Right cardiac atrium (tissue), 5 donors: ENCODE data around the gene COL12A1. TPM values are rescaled to one million over a fixed set of nuclear protein-coding genes. Genes with fewer than 3 reads are reported as not detected.
A peak's percentile ranks its signal among the peaks of the same experiment; 100 is the strongest.

Source experiments
- ATAC-seq, 2 donors: fragments of 200-7000 bp; cut with Tn5 transposase; one replicate each; pipeline versions ENCODE4 v1.8.0 to v1.9.1; 2020; ENCODE audit warnings: moderate library complexity in 2 of 2, mild to moderate bottlenecking in 1 of 2
- DNase-seq, 3 donors: peaks; one replicate each; pipeline ENCODE4 v3.0.0-alpha.2; 2020
- H3K27ac ChIP-seq: one replicate; pipeline ENCODE4 v1.5.1; 2013; ENCODE audit warnings: mild to moderate bottlenecking, low read length, control low read depth, moderate library complexity
- H3K27me3 ChIP-seq: one replicate; pipeline ENCODE4 v1.6.1; 2013; ENCODE audit not compliant: control insufficient read depth, insufficient read depth
- H3K4me1 ChIP-seq: one replicate; pipeline ENCODE4 v1.6.1; 2013; ENCODE audit warnings: low read length; ENCODE audit not compliant: control insufficient read depth, insufficient read depth
- H3K4me3 ChIP-seq: one replicate; pipeline ENCODE4 v1.5.1; 2013; ENCODE audit warnings: low read length, control low read depth
- H3K9me3 ChIP-seq: one replicate; pipeline ENCODE4 v1.6.1; 2013; ENCODE audit warnings: low read length; ENCODE audit not compliant: control insufficient read depth
- WGBS: extraction: QIAGEN DNeasy Blood & Tissue Kit; methylation state at CpG from one replicate; pipeline ENCODE4 v1.1.7; 2013; 5-methylcytosine and 5-hydroxymethylcytosine counted together
- intact Hi-C, 4 donors: fragments of 100-400 bp; cut with DNase I; formaldehyde crosslinking; loops; one replicate each; pipeline versions ENCODE4 v1.11.0 to v1.14.0; 2022 to 2023
- polyA plus RNA-seq: library from polyadenylated mRNA; stranded (reverse); fragments of 200-250 nt; gene quantifications from one replicate; pipeline ENCODE4 v1.2.3, GENCODE V29; 2013
- total RNA-seq, 4 donors: library from RNA; stranded (reverse); fragmentation: NEBNext Ultra II Directional; extraction: Animal tissue kit (Norgen Biotek cat#: 25700); gene quantifications; one replicate each; pipeline ENCODE4 v1.2.1, GENCODE V29; 2021
- donor health status: healthy with polysubstance abuse.
- donor health status: DM: no; HTN: yes; CAD: no.
- donor health status: DM: no; HTN: no; CAD: no.
- donor health status: DM: no; HTN: yes; CAD: no; lungs with severe emphysema.
- donor health status: DM: yes; HTN: yes; CAD: no.

Gene COL12A1
- total and polyA plus RNA-seq, 5 donors: 5.4 to 29.6 (median 8.1) TPM

- H3K27me3 ChIP-seq: no peaks in the 10 kb centered on the region
- DNase-seq (no peak), ATAC-seq (no peak)
- 76% methylated on average over 8 of the region's 8 CpGs for WGBS
- no peaks in the 10 kb centered on the region for H3K4me1 ChIP-seq
- intact Hi-C loops: no loop called here
- no peak overlapping the region for H3K4me3 ChIP-seq
- H3K9me3 ChIP-seq: no peaks in the 10 kb centered on the region
- no peak overlapping the region for H3K27ac ChIP-seq
These were observed 49.5 kb downstream of the COL12A1 start for GRCh38 chr6:75156186-75156878.

DNA sequence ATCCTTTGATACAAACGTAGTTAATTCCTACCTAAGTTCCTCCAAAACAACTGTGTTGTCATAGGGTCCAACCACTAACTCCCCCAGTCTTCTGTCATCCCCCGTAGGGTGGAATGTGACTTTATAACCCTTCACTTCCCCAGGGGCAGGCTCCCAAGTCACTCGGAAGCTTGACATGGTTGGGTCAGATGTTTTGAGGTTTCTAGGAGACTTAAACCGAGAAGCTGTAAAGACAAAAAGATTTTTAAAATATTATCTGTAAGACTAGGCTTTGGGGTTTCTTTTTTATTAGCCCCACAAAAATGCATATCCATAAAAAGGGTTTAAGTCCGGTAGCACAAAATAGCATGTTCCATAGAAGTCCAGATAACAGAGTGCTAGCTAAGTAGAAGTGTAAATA lies 50.2 kb downstream of the COL12A1 start:
- Histone ChIP-seq H3K4me1 (no peaks in the 10 kb centered on the region), H3K4me3 (no peak overlapping the region), H3K9me3 (no peaks in the 10 kb centered on the region), H3K27me3 (no peaks in the 10 kb centered on the region), H3K27ac (no peak overlapping the region)
- no peak for ATAC-seq
- intact Hi-C loops: no loop called here
- WGBS: 53% methylated on average over 5 of the region's 5 CpGs
- no peak for DNase-seq

DNA sequence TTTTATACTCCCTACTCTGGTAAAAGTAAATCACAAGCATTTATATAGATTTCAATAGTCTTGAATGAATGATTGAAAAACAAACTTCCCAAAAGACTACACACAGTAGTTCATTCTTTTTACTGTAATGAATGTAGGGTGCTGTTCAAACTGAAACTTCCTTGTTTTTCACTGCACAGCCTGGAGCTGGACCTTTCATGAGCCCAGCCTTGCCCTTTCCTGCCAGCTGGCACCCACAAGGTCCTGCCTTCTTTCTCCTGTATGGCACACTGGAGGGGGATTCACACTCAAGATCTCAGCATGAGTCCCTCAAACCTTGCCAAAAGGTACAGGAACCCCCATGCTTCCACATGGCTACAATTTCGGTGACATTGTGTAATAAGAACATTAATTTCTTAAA lies 50.9 kb downstream of the COL12A1 start:
- ATAC-seq: no peak
- H3K27ac ChIP-seq: no peak overlapping the region
- peak in 1 of 3 donors; percentile 29 for DNase-seq
- WGBS: 95% methylated on average over 1 of the region's 1 CpG
- intact Hi-C loops: no loop called here
- no peaks in the 10 kb centered on the region for H3K4me1 ChIP-seq
- no peak overlapping the region for H3K4me3 ChIP-seq
- H3K27me3 ChIP-seq: no peaks in the 10 kb centered on the region
- H3K9me3 ChIP-seq: no peaks in the 10 kb centered on the region

DNA sequence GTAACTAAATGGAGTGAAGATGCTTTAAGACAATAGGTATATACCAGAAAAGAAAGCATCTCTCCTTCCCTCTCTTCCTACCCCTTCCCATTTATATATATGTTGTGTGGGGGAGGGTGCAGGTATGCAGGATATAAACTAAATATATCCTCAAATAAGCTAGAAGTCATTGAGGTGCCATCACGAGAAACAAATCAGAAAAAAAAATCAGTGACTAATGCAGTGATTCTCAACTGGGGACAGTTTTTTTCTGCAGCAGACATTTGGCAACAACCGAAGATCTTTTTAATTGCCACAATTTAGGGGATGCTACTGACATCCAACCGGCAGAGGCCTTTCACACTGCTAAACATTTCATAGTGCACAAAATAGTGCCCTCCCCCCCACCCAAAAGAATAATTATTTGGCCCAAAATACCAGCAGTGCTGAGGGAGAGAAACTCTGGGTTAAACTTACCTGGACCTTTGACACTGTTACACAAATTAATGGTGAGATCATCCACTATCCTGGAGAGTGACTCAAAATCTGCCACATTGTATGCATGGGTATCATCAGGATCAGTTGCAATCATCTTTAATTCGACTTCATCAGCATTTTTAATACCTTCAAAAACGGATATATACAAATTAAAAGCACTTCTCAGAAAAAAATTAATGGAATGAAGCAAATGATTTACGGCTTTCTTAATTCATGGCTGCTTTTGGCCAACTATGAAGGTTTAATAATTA lies 55.0 kb downstream of the COL12A1 start:
- ATAC-seq (no peak), DNase-seq (no peak)
- no peak overlapping the region for H3K27ac ChIP-seq
- 67% methylated on average over 6 of the region's 6 CpGs for WGBS
- no peaks in the 10 kb centered on the region for H3K4me1 ChIP-seq
- H3K9me3 ChIP-seq: no peaks in the 10 kb centered on the region
- H3K27me3 ChIP-seq: no peaks in the 10 kb centered on the region
- no peak overlapping the region for H3K4me3 ChIP-seq
- intact Hi-C loops: no loop called here

GRCh38 chr6:75149696-75150095 lies 56.2 kb downstream of the COL12A1 start:
- peak; percentile 16 to 65 for ATAC-seq
- Histone ChIP-seq H3K4me1 (no peaks in the 10 kb centered on the region), H3K27ac (no peak overlapping the region), H3K27me3 (no peaks in the 10 kb centered on the region), H3K4me3 (no peak overlapping the region), H3K9me3 (no peaks in the 10 kb centered on the region)
- intact Hi-C loops: no loop called here
- DNase-seq: peak in 1 of 3 donors; percentile 49

DNA sequence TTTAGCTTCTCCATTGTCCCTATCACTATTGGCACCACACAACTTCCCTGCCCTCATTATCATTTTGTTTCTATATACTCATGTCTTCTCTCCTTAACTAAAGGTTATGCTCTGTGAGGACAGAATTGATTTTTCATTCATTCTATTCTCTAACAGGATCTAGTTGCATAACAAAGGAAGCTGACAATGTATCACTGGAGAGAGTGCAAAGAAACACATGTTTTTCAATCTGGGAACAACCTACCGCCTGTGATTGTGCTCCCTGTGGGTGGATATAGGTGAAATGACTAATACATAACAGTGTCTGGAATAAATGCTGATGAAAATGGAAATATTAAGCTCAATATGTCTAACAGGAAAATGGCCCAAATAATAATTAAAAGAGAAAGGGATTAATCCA lies 56.6 kb downstream of the COL12A1 start:
- H3K27ac ChIP-seq: no peak overlapping the region
- no peaks in the 10 kb centered on the region for H3K9me3 ChIP-seq
- no peaks in the 10 kb centered on the region for H3K27me3 ChIP-seq
- ATAC-seq (peak in 1 of 2 donors; percentile 16), DNase-seq (no peak)
- no peak overlapping the region for H3K4me3 ChIP-seq
- 49% methylated on average over 1 of the region's 1 CpG for WGBS
- no peaks in the 10 kb centered on the region for H3K4me1 ChIP-seq
- intact Hi-C loops: no loop called here

DNA sequence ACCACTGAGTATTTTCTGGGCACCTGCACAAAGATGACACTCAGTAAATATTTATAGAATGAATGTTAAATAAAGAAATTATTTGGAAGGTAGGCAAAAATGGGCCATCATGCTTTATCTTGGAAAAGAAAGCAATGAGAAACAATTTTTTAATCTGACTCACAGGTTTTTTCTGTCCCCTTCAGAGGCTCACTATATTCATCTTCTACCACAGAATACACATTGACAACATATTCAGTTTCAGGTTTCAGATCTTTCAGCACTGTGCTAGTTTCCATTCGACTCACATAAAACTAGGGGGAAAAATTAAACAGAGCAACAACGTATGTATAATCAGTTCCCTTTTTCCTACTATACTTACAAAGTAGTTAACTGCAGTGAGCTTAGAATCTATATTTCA lies 58.3 kb downstream of the COL12A1 start:
- intact Hi-C loops: no loop called here
- H3K27me3 ChIP-seq: no peaks in the 10 kb centered on the region
- no peaks in the 10 kb centered on the region for H3K9me3 ChIP-seq
- H3K27ac ChIP-seq: no peak overlapping the region
- H3K4me1 ChIP-seq: no peaks in the 10 kb centered on the region
- no peak for ATAC-seq
- 79% methylated on average over 2 of the region's 2 CpGs for WGBS
- H3K4me3 ChIP-seq: no peak overlapping the region
- DNase-seq: no peak

GRCh38 chr6:75145976-75146375 lies 59.9 kb downstream of the COL12A1 start:
- DNase-seq (no peak), ATAC-seq (no peak)
- WGBS: 98% methylated on average over 1 of the region's 1 CpG
- no peak overlapping the region for H3K4me3 ChIP-seq
- H3K9me3 ChIP-seq: no peaks in the 10 kb centered on the region
- no peak overlapping the region for H3K27ac ChIP-seq
- H3K4me1 ChIP-seq: no peaks in the 10 kb centered on the region
- intact Hi-C loops: no loop called here
- no peaks in the 10 kb centered on the region for H3K27me3 ChIP-seq

DNA sequence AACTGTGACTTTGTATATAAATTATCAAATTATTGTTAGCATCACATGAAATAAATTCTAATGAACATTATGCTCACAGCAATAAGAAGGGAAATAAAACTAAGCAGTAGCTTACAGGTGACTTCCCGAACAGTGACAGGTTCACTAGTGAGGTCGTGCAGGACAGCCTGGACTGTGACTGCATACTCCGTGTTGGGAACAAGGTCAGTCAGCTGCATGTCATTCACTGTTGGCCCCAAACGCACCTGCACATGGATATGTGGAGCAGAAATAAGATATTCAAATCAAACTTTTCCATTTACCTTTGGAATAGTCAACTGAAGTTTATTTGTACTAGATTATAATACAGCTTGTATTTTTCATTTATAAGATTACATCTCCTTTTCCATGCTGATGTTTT lies 60.6 kb downstream of the COL12A1 start:
- Histone ChIP-seq H3K27me3 (no peaks in the 10 kb centered on the region), H3K4me3 (no peak overlapping the region), H3K4me1 (no peaks in the 10 kb centered on the region), H3K27ac (no peak overlapping the region), H3K9me3 (no peaks in the 10 kb centered on the region)
- intact Hi-C loops: no loop called here
- DNase-seq (no peak), ATAC-seq (no peak)
- WGBS: 88% methylated on average over 4 of the region's 4 CpGs

DNA sequence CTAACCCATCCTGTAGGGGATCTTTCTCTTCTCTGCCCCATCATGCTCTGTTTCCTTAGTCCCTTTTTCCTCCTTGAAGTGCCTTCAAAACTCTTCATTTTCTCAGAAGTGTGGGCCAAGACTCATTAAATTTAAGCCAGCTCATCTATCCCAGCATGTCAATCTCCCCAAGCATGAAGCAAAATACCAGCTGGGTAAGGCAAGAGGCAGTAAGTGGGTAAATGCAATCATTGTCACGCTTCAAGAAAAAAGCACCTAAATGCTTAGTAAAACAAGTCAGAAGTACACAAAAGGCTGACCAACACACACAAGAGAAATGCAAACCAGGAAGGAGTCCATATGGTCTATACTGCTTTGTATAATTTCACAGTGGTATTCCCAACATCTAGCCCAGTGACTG lies 61.5 kb downstream of the COL12A1 start:
- no peak overlapping the region for H3K27ac ChIP-seq
- DNase-seq (no peak), ATAC-seq (no peak)
- no peaks in the 10 kb centered on the region for H3K4me1 ChIP-seq
- H3K9me3 ChIP-seq: no peaks in the 10 kb centered on the region
- whole genome bisulfite sequencing: 89% methylated on average over 1 of the region's 1 CpG
- intact Hi-C loops: no loop called here
- H3K4me3 ChIP-seq: no peak overlapping the region
- no peaks in the 10 kb centered on the region for H3K27me3 ChIP-seq

DNA sequence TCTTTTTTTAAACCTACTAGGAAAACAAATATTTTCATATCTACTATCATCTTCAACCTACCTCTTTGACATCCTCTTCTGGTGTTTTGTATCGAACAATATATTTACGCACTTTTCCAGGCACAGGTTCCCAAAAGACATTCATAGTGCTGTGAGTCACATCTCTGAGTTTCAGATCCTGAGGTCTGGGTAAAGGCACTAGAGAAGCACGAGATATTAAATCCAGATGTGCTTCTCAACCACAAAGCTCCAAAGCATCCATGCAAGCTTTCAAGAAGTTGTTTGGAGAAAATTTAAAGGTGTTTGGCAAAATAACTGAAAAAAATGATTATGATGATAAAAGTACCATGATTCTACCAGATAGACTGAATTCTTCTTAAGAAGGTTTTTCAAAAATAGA lies 62.7 kb downstream of the COL12A1 start:
- no peak overlapping the region for H3K27ac ChIP-seq
- ATAC-seq: no peak
- WGBS: 66% methylated on average over 3 of the region's 3 CpGs

More for the DNA sequence above, 62.7 kb downstream of the COL12A1 start:
- no peak overlapping the region for H3K4me3 ChIP-seq
- H3K4me1 ChIP-seq: no peaks in the 10 kb centered on the region
- DNase-seq: no peak
- H3K27me3 ChIP-seq: no peaks in the 10 kb centered on the region
- intact Hi-C loops: no loop called here
- H3K9me3 ChIP-seq: no peaks in the 10 kb centered on the region
